Mesenteric fat pad (tissue), 1 donor: ENCODE results near the gene CERS1. TPM values are rescaled to one million over a fixed set of nuclear protein-coding genes. Genes with fewer than 3 reads are reported as not detected.
A peak's percentile ranks its signal among the peaks of the same experiment; 100 is the strongest.

Experiments
- DNase-seq: peaks from one replicate; pipeline ENCODE4 v3.0.0-alpha.2; 2020; ENCODE audit warnings: low spot score
- total RNA-seq: library from RNA; stranded (reverse); fragmentation: NEBNext Ultra II Directional; extraction: Animal tissue kit (Norgen Biotek cat#: 25700); gene quantifications from one replicate; pipeline ENCODE4 v1.2.1, GENCODE V29; 2021
- donor health status: DM: yes; HTN: yes; CAD: no.

CERS1 gene
- total RNA-seq, 1 donor from 2014 or later, result 0.45 TPM

- no peak for DNase-seq
Observed at GRCh38 chr19:18841400-18841799, 54.6 kb downstream of the CERS1 start.

GRCh38 chr19:18840288-18841267 lies 55.4 kb downstream of the CERS1 start:
- DNase-seq, result no peak

- no peak for DNase-seq
Observed at GRCh38 chr19:18839465-18840287, 56.3 kb downstream of the CERS1 start.

- DNase-seq, result no peak
Observed at GRCh38 chr19:18834644-18834984, 61.3 kb downstream of the CERS1 start.

- no peak for DNase-seq
Observed at GRCh38 chr19:18833849-18834643, 61.9 kb downstream of the CERS1 start.

GRCh38 chr19:18833141-18833476 lies 62.8 kb downstream of the CERS1 start:
- no peak for DNase-seq

GRCh38 chr19:18832306-18833140 lies 63.4 kb downstream of the CERS1 start:
- DNase-seq, result no peak

GRCh38 chr19:18831524-18832305 lies 64.2 kb downstream of the CERS1 start, which contains the start of gene UPF1:
TSS of gene UPF1 (plus strand) at chr19:18831959. CDS start at chr19:18832210, 251 bp downstream.
- peak; percentile 99 for DNase-seq

- DNase-seq, result no peak
Observed at GRCh38 chr19:18830488-18830887, 65.5 kb downstream of the CERS1 start.

- DNase-seq, result no peak
Observed at GRCh38 chr19:18828786-18829185, 67.2 kb downstream of the CERS1 start.

Other genes with a start within 250 kb of the CERS1 start
- gene CRTC1, start 212.5 kb downstream of the CERS1 start, total RNA-seq, result 13.9 TPM
- 21.2 TPM for gene COMP, start 104.9 kb downstream of the CERS1 start, total RNA-seq
- gene UPF1, start 64.2 kb downstream of the CERS1 start, total RNA-seq, result 53.8 TPM
- gene COPE, start 23.2 kb upstream of the CERS1 start, total RNA-seq, result 147 TPM
- gene DDX49, start 23.6 kb upstream of the CERS1 start, total RNA-seq, result 49.1 TPM
- gene HOMER3, start 45.1 kb upstream of the CERS1 start, total RNA-seq, result 31.5 TPM
- gene SUGP2, start 137.4 kb upstream of the CERS1 start, total RNA-seq, result 58.8 TPM
- gene ARMC6, start 137.4 kb upstream of the CERS1 start, total RNA-seq, result 18.1 TPM
- gene SLC25A42, start 167.8 kb upstream of the CERS1 start, total RNA-seq, result 8.4 TPM
- 18.0 TPM for gene TMEM161A, start 242.3 kb upstream of the CERS1 start, total RNA-seq